ENCODE results near the gene TNFRSF13B.

DNA sequence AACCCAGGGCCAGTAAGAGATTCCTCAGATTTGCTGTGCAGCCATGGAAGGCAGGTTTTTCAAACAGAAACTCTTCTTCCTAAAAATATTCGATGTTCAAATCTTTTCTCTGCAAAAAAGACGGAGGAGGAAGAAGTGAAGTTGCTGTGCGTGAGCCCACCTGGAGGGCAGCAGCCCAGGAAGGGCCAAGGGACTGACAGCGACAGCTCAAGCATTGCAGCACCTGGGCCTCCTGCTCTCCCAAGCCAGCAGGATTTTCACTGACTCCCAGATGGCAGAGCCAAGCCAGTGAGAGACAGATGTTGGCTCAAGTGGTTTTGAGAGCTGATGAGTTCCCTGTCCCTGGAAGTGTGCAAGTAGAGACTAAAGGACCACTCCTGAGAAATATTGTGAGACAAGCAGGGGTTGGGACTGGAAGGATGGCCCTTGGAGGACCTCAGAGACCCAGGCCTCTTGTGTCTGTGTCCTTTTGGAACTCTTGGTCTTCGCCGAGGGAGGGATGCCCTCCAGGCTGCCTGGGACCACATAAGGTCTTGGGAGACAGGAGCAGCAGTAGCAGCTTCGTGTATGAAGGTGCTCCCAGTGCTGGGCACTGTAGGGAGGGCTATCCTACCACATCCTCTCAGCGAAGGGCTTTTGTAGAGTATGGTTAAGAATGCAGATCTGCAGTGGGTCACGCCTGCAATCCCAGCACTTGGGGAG is 29.3 kb upstream of the TNFRSF13B start:
- TF ChIP-seq, protein P1, sequence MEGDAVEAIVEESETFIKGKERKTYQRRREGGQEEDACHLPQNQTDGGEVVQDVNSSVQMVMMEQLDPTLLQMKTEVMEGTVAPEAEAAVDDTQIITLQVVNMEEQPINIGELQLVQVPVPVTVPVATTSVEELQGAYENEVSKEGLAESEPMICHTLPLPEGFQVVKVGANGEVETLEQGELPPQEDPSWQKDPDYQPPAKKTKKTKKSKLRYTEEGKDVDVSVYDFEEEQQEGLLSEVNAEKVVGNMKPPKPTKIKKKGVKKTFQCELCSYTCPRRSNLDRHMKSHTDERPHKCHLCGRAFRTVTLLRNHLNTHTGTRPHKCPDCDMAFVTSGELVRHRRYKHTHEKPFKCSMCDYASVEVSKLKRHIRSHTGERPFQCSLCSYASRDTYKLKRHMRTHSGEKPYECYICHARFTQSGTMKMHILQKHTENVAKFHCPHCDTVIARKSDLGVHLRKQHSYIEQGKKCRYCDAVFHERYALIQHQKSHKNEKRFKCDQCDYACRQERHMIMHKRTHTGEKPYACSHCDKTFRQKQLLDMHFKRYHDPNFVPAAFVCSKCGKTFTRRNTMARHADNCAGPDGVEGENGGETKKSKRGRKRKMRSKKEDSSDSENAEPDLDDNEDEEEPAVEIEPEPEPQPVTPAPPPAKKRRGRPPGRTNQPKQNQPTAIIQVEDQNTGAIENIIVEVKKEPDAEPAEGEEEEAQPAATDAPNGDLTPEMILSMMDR (IDR thresholded peaks at IDR 0.05) = no peak
- TF ChIP-seq EP300 (IDR thresholded peaks at IDR 0.05) = no peak

Data from esophagus muscularis mucosa (tissue), 3 donors.